HCT116 (cell line): Measurements from ENCODE around the gene PLAAT3. TPM values are rescaled to one million over a fixed set of nuclear protein-coding genes. Genes with fewer than 3 reads are reported as not detected.

ENCODE experiments used
- ATAC-seq: fragments of 200-7000 bp; cut with Tn5 transposase; 2 replicates; pipeline ENCODE4 v1.9.1; 2020; ENCODE audit warnings: mild to moderate bottlenecking, moderate library complexity
- BruUV-seq: library from RNA; stranded (reverse); fragments of 400-500 nt; replicated peaks from 2 replicates; lab custom pipeline; 2021; lab: Mats Ljungman, UMichigan
- CTCF ChIA-PET: fragments of 300-600 bp; sonication (Branson Sonifier 250); formaldehyde crosslinking; loops from one replicate; lab custom pipeline; 2021; ENCODE audit warnings: antibody characterized with exemption; lab: Charles Lee
- POLR2A ChIA-PET: fragments of 300-600, 350-600 bp; sonication (Branson Sonifier 250); formaldehyde crosslinking; loops from one replicate; lab custom pipeline; 2021; ENCODE audit warnings: antibody characterized with exemption; lab: Charles Lee
- RAD21 ChIA-PET, 2 experiments: fragments of 300-600 bp; sonication (Branson Sonifier 250); formaldehyde crosslinking; loops; one replicate each; lab custom pipeline; 2023; ENCODE audit warnings: low total read pairs in 2 of 2; ENCODE audit not compliant: uncharacterized antibody in 2 of 2, unreplicated experiment in 2 of 2, low non-redundant PET in 1 of 2; lab: Charles Lee
- DNase-seq: peaks from one replicate; pipeline ENCODE4 v3.0.0-alpha.2; 2010; ENCODE audit warnings: low read depth, low spot score
- H2AFZ ChIP-seq: fragments of 200-600 bp; shearing (Covaris generic), sonication (generic); 2 replicates; pipeline ENCODE4 v1.6.1; 2017; ENCODE audit warnings: low read depth, mixed run types, mixed read lengths, antibody characterized with exemption, low read length; ENCODE audit not compliant: poor library complexity, severe bottlenecking
- H3K27ac ChIP-seq: 2 replicates; pipeline ENCODE4 v1.5.1; 2012; ENCODE audit warnings: low read depth, low read length
- H3K27me3 ChIP-seq: fragments of 200-600 bp; sonication (generic); 2 replicates; pipeline ENCODE4 v1.6.1; 2016; ENCODE audit warnings: mixed run types, low read length, mixed read lengths; ENCODE audit not compliant: insufficient read depth
- H3K36me3 ChIP-seq, 2 experiments: fragments of 200-500 bp in 1 of 2; fragments of 200-600 bp in 1 of 2; sonication (Bioruptor generic) in 1 of 2; sonication (generic) in 1 of 2; 2 replicates each; pipeline versions ENCODE4 v1.5.1 to v1.6.1; 2014 to 2016; ENCODE audit warnings: low read length in 2 of 2, inconsistent platforms in 1 of 2, mixed read lengths in 1 of 2, mixed run types in 1 of 2; ENCODE audit not compliant: insufficient read depth in 2 of 2, control insufficient read depth in 1 of 2
- H3K4me1 ChIP-seq, 2 experiments: fragments of 200-600 bp in 1 of 2; sonication (generic) in 1 of 2; 2 replicates each; pipeline versions ENCODE4 v1.5.1 to v1.6.1; 2012 to 2017; ENCODE audit warnings: low read length in 2 of 2, inconsistent platforms in 1 of 2, mild to moderate bottlenecking in 1 of 2, mixed read lengths in 1 of 2, mixed run types in 1 of 2, moderate library complexity in 1 of 2; ENCODE audit not compliant: insufficient read depth in 2 of 2, control insufficient read depth in 1 of 2
- H3K4me2 ChIP-seq: fragments of 200-600 bp; sonication (generic); 2 replicates; pipeline ENCODE4 v1.6.1; 2017; ENCODE audit warnings: mixed run types, low read length, mixed read lengths
- H3K4me3 ChIP-seq, 2 experiments: fragments of 200-600 bp in 1 of 2; sonication (generic) in 1 of 2; replicated peaks in 1 of 2; 2 replicates each; pipeline ENCODE4 v1.5.1; 2011 to 2016; ENCODE audit warnings: low read length in 2 of 2, control low read depth in 1 of 2, low read depth in 1 of 2, mild to moderate bottlenecking in 1 of 2, mixed read lengths in 1 of 2, mixed run types in 1 of 2
- H3K79me2 ChIP-seq: fragments of 200-600 bp; sonication (generic); 2 replicates; pipeline ENCODE4 v1.6.1; 2017; ENCODE audit warnings: mild to moderate bottlenecking, mixed run types, low read length, moderate library complexity, mixed read lengths; ENCODE audit not compliant: insufficient read depth
- H3K9ac ChIP-seq: fragments of 200-600 bp; sonication (generic); 2 replicates; pipeline ENCODE4 v1.6.1; 2016; ENCODE audit warnings: low read length, mixed read lengths
- H3K9me2 ChIP-seq: fragments of 200-600 bp; sonication (generic), shearing (Covaris generic); 2 replicates; pipeline ENCODE4 v1.6.1; 2017; ENCODE audit warnings: mixed run types, mild to moderate bottlenecking, moderate library complexity; ENCODE audit not compliant: insufficient read depth
- H3K9me3 ChIP-seq, 2 experiments: fragments of 200-500 bp in 1 of 2; fragments of 200-600 bp in 1 of 2; sonication (Bioruptor generic) in 1 of 2; sonication (generic) in 1 of 2; 2 replicates each; pipeline ENCODE4 v1.6.1; 2014 to 2017; ENCODE audit warnings: low read length in 2 of 2, mixed read lengths in 2 of 2, inconsistent platforms in 1 of 2, low read depth in 1 of 2, mild to moderate bottlenecking in 1 of 2, mixed run types in 1 of 2, moderate library complexity in 1 of 2; ENCODE audit not compliant: control insufficient read depth in 1 of 2, insufficient read depth in 1 of 2
- H4K20me1 ChIP-seq: fragments of 200-600 bp; sonication (generic), shearing (Covaris generic); 2 replicates; pipeline ENCODE4 v1.6.1; 2017; ENCODE audit warnings: mixed run types, mild to moderate bottlenecking, moderate library complexity; ENCODE audit not compliant: insufficient read depth
- ATF3 ChIP-seq: IDR thresholded peaks from 2 replicates; pipeline ENCODE4 v1.6.1; 2012
- CEBPB ChIP-seq: IDR thresholded peaks from 2 replicates; pipeline ENCODE4 v1.6.1; 2012; ENCODE audit warnings: low read depth
- ELF1 ChIP-seq: IDR thresholded peaks from 2 replicates; pipeline ENCODE4 v1.6.1; 2012; ENCODE audit warnings: low read depth, borderline replicate concordance
- EZH2phosphoT487 ChIP-seq: fragments of 200-600 bp; IDR thresholded peaks from 2 replicates; pipeline ENCODE4 v1.6.1; 2018; ENCODE audit warnings: antibody characterized with exemption, borderline replicate concordance
- MAX ChIP-seq: IDR thresholded peaks from 2 replicates; pipeline ENCODE4 v1.6.1; 2012
- POLR2A ChIP-seq: IDR thresholded peaks from 2 replicates; pipeline ENCODE4 v1.7.0; 2011; ENCODE audit warnings: borderline replicate concordance; ENCODE audit not compliant: insufficient read depth, insufficient read length; ENCODE audit errors: extremely low read depth
- POLR2AphosphoS5 ChIP-seq: IDR thresholded peaks from 2 replicates; pipeline ENCODE4 v1.6.1; 2011; ENCODE audit warnings: mild to moderate bottlenecking, low read depth, low read length, moderate library complexity
- SIN3A ChIP-seq: IDR thresholded peaks from 2 replicates; pipeline ENCODE4 v1.6.1; 2012; ENCODE audit warnings: low read depth
- SP1 ChIP-seq: IDR thresholded peaks from 2 replicates; pipeline ENCODE4 v1.6.1; 2012; ENCODE audit warnings: low read depth
- SRF ChIP-seq: IDR thresholded peaks from 2 replicates; pipeline ENCODE4 v1.6.1; 2012; ENCODE audit warnings: low read depth
- TCF7L2 ChIP-seq: IDR thresholded peaks from 2 replicates; pipeline ENCODE4 v1.7.0; 2011; ENCODE audit warnings: borderline replicate concordance, inconsistent platforms; ENCODE audit not compliant: insufficient read depth, insufficient read length; ENCODE audit errors: extremely low read depth
- YY1 ChIP-seq: IDR thresholded peaks from 2 replicates; pipeline ENCODE4 v1.6.1; 2011; ENCODE audit warnings: low read length, low read depth, moderate library complexity, mild to moderate bottlenecking; ENCODE audit not compliant: insufficient replicate concordance; ENCODE audit errors: extremely low read depth
- ZBTB33 ChIP-seq: IDR thresholded peaks from 2 replicates; pipeline ENCODE4 v1.6.1; 2011; ENCODE audit warnings: mild to moderate bottlenecking, low read length, moderate library complexity; ENCODE audit not compliant: insufficient replicate concordance; ENCODE audit errors: extremely low read depth
- ZNF274 ChIP-seq: fragments of 200-500 bp; sonication (Bioruptor generic); IDR thresholded peaks from 2 replicates; pipeline ENCODE4 v1.6.1; 2014; ENCODE audit warnings: mild to moderate bottlenecking, low read depth, low read length, inconsistent platforms
- intact Hi-C: fragments of 100-400 bp; cut with micrococcal nuclease; formaldehyde crosslinking; loops from 2 replicates; pipeline ENCODE4 v1.10.0; 2022
- total RNA-seq: library from RNA; stranded (reverse); gene quantifications from one replicate; pipeline ENCODE4 v1.2.1, GENCODE V29; 2021; ENCODE audit not compliant: unreplicated experiment

The PLAAT3 gene
- total RNA-seq, 1 experiment from 2014 or later = 31.1 TPM

GRCh38 chr11:63537293-63538101 lies 76.7 kb downstream of the PLAAT3 start:
- no TSS peak for BruUV-seq
- Histone ChIP-seq H3K9me3 (no peaks in the 10 kb centered on the region), H3K36me3 (no peaks in the 10 kb centered on the region), H3K9ac (no peak overlapping the region), H3K27me3 (no peaks in the 10 kb centered on the region; the same call in none of the 2 replicates), H3K79me2 (no peaks in the 10 kb centered on the region), H3K4me1 (no peaks in the 10 kb centered on the region; a peak in 1 of 4 replicates), H3K9me2 (no peaks in the 10 kb centered on the region), H3K27ac (no peak overlapping the region), H3K4me3 (no peak overlapping the region), H3K4me2 (no peak overlapping the region), H2AFZ (no peak overlapping the region), H4K20me1 (no peaks in the 10 kb centered on the region)
- TF ChIP-seq YY1 (no peak), ZNF274 (no peak), MAX (no peak)
- ATAC-seq (no peak), DNase-seq (no peak)
- intact Hi-C loops = no loop called here
- ChIA-PET CTCF (no interaction called here), POLR2A (no interaction called here), RAD21 (no interaction called here)

GRCh38 chr11:63536669-63537292 lies 77.5 kb downstream of the PLAAT3 start, which contains the start of gene PLAAT4:
PLAAT4 (plus strand) TSS chr11:63536808; CDS start chr11:63536869, 61 bp downstream.
- ATAC-seq (no peak), DNase-seq (no peak)
- Histone ChIP-seq H3K4me3 (no peak within 1 kb of the TSS), H3K36me3 (no peaks in the 10 kb centered on the region), H3K4me2 (peak within 1 kb of the TSS; percentile 27; the same call in 1 of the 2 replicates), H3K27me3 (no peaks in the 10 kb centered on the region; the same call in 1 of the 2 replicates), H3K9me2 (no peaks in the 10 kb centered on the region), H3K79me2 (no peaks in the 10 kb centered on the region), H4K20me1 (no peaks in the 10 kb centered on the region), H3K9ac (no peak within 1 kb of the TSS), H3K4me1 (peaks cover 0 to under 1% of the 10 kb centered on the region in 2 experiments; a peak in 2 of 4 replicates), H2AFZ (no peak within 1 kb of the TSS), H3K27ac (no peak within 1 kb of the TSS), H3K9me3 (no peaks in the 10 kb centered on the region)
- BruUV-seq = no TSS peak
- POLR2A ChIA-PET = no interaction called here
- CTCF ChIA-PET = no interaction called here
- intact Hi-C loops = no loop called here
- RAD21 ChIA-PET = no interaction called here
- TF ChIP-seq ATF3 (no peak), ZNF274 (no peak), POLR2AphosphoS5 (no peak), MAX (no peak), EZH2phosphoT487 (no peak), SIN3A (no peak), TCF7L2 (no peak), ZBTB33 (no peak), SRF (no peak), ELF1 (no peak), SP1 (no peak), CEBPB (no peak), POLR2A (no peak)
